NT2/D1 (cell line): ENCODE results near the gene TUSC2.

ENCODE experiments used
- DNase-seq: peaks from one replicate; pipeline ENCODE4 v3.0.0-alpha.2; 2011; ENCODE audit warnings: low read depth, low spot score
- H3K27me3 ChIP-seq: 2 replicates; pipeline ENCODE4 v1.6.0; 2011; ENCODE audit warnings: mild to moderate bottlenecking; ENCODE audit not compliant: insufficient read length, insufficient read depth
- H3K36me3 ChIP-seq: 2 replicates; pipeline ENCODE4 v1.6.1; 2011; ENCODE audit warnings: mild to moderate bottlenecking, low read length, mixed read lengths; ENCODE audit not compliant: insufficient read depth, insufficient read length
- H3K4me1 ChIP-seq: 2 replicates; pipeline ENCODE4 v1.5.1; 2011; ENCODE audit not compliant: insufficient read depth, insufficient read length
- H3K4me3 ChIP-seq: 2 replicates; pipeline ENCODE4 v1.5.1; 2011; ENCODE audit warnings: low read depth; ENCODE audit not compliant: insufficient read length
- H3K9ac ChIP-seq: 2 replicates; pipeline ENCODE4 v1.6.0; 2011; ENCODE audit warnings: low read depth; ENCODE audit not compliant: insufficient read length
- H3K9me3 ChIP-seq: 2 replicates; pipeline ENCODE4 v1.5.1; 2011; ENCODE audit warnings: mild to moderate bottlenecking, low read length; ENCODE audit not compliant: insufficient read depth
- SUZ12 ChIP-seq: IDR thresholded peaks from 2 replicates; pipeline ENCODE4 v1.6.1; 2011; ENCODE audit not compliant: insufficient read length, insufficient read depth; ENCODE audit errors: extremely low read depth
- YY1 ChIP-seq: IDR thresholded peaks from 2 replicates; pipeline ENCODE4 v1.6.1; 2011; ENCODE audit not compliant: insufficient read length, insufficient read depth
- ZNF274 ChIP-seq: IDR thresholded peaks from 2 replicates; pipeline ENCODE4 v1.6.1; 2011; ENCODE audit warnings: mild to moderate bottlenecking, low read depth, low read length

TUSC2 gene

DNA sequence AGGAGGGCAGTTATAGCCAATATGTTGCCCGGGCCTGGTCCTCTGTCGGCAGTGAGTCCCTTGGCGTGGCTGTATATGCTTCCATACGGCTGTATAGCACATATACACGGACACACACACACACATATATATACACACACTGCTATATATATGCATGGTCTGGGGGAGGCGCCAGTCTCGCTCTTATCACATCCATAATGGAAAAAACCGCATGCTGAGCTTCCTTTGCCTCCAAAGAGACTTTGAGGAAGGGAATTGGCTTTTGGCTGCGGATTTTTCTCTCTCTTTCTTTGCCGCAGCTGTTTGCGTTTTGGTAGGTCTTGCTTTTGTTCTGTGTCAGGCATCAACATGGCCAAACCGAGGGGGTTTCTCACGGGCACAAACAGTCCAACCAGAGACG is 42.6 kb upstream of the TUSC2 start:
- no peak for DNase-seq
- Histone ChIP-seq H3K4me1 (peaks cover 26% of the 10 kb centered on the region), H3K9me3 (no peaks in the 10 kb centered on the region), H3K4me3 (no peak overlapping the region), H3K27me3 (peaks cover 2% of the 10 kb centered on the region), H3K9ac (no peak overlapping the region), H3K36me3 (no peaks in the 10 kb centered on the region)
- TF ChIP-seq ZNF274 = no peak
- no peak for TF ChIP-seq YY1
- no peak for TF ChIP-seq SUZ12

DNA sequence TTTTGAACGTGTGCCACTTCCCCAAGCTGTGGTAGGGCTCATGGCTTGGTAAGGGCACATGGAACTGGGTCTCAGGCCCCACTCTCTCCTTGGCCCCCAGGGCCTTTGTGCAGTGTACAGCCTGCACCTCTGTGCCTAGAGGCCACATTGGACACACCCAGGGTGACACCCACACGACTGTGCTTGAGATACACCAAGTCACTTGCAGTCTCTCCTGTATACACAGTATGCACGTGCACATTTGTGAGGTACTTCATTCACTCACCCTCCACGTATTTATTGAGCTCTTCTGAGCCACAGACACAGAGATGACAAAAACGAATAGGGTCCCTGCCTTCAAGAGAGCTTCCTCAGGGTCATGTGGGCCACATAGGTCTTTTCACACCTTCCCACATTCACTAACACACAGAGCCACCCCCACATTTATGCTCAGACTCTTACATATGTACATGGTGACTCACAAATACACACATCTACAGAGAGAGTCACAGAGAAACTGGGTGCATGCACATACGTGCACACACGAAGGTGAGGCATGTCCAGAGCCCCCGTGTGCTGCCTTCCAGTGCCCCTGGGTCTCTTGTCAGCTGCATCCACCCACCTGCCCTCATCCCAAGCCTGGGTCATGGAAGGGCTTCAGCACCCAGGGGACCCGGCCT is 41.1 kb upstream of the TUSC2 start:
- TF ChIP-seq SUZ12 = no peak
- TF ChIP-seq YY1 = no peak

DNA sequence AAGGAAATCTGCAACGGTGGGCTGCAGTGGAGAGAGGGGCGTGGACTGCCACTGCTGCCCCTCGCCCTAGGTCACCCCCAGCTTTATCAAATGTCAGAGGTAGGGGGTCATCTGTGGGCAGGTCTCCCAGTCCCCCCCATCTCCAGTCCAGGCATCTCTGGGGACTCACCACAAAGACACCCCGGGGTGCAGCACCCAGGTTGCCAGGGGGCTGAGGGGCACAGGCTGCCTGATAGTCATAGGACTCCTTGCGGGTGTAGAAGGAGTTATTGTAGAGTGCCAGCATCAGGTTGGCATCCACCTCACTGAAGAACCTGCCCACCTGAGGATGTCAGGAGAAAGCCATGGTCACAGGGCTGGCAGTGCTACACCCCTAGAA is 37.8 kb upstream of the TUSC2 start:
- H3K36me3 ChIP-seq = no peaks in the 10 kb centered on the region
- peaks cover 18% of the 10 kb centered on the region for H3K27me3 ChIP-seq
- H3K9ac ChIP-seq = peak overlapping the region; percentile 79
- no peak for DNase-seq
- H3K9me3 ChIP-seq = no peaks in the 10 kb centered on the region
- no peak overlapping the region for H3K4me3 ChIP-seq
- H3K4me1 ChIP-seq = peaks cover 13% of the 10 kb centered on the region
- TF ChIP-seq ZNF274 = no peak
- no peak for TF ChIP-seq SUZ12
- no peak for TF ChIP-seq YY1

More for the DNA sequence above, 41.1 kb upstream of the TUSC2 start:
- H3K4me3 ChIP-seq = no peak overlapping the region
- H3K36me3 ChIP-seq = no peaks in the 10 kb centered on the region
- no peak for DNase-seq
- peaks cover 26% of the 10 kb centered on the region for H3K4me1 ChIP-seq
- no peaks in the 10 kb centered on the region for H3K9me3 ChIP-seq
- peaks cover 9% of the 10 kb centered on the region for H3K27me3 ChIP-seq
- no peak overlapping the region for H3K9ac ChIP-seq

DNA sequence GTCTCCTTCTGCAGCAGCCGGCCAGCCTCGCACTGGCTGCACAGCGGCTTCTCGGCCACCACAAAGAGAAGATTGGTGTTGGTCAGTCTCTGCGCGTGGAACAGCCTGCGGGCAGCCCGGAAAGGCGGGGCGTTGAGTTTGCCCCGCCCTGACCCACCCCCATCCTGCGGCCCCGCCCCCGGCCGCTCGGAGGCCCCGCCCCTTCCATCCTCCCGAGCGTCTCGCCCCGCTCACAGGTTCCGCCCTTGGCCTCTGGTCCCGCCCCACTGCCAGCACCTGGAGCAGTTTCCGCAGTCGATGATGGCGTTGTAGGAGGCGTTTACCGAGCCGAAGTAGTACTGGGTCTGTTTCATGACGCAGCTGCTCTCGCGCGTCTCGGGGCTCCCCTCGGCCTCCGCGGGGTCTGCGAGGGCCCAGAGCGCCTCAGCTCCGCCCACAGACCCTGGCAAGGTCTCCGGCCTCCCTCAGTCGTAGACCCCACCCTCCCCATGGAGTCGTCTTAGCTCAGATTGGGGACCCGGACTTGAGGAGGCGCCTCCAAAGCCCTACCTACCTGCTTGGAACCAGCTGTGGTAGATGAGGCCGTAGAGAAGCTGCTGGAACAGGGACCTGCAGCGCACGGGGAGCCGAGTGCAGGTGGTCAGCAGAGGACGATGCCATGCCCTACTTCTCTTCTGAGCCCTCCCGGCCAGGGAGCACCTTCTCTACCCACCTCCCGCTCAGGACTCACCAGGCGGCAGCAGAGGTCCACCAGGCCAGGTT is 37.2 kb upstream of the TUSC2 start:
- DNase-seq = peak; percentile 68
- TF ChIP-seq ZNF274 (no peak), SUZ12 (no peak), YY1 (no peak)
- Histone ChIP-seq H3K9me3 (no peaks in the 10 kb centered on the region), H3K4me1 (peaks cover 13% of the 10 kb centered on the region), H3K27me3 (peaks cover 18% of the 10 kb centered on the region), H3K36me3 (no peaks in the 10 kb centered on the region), H3K4me3 (peak overlapping the region; percentile 59), H3K9ac (peak overlapping the region; percentile 79)

DNA sequence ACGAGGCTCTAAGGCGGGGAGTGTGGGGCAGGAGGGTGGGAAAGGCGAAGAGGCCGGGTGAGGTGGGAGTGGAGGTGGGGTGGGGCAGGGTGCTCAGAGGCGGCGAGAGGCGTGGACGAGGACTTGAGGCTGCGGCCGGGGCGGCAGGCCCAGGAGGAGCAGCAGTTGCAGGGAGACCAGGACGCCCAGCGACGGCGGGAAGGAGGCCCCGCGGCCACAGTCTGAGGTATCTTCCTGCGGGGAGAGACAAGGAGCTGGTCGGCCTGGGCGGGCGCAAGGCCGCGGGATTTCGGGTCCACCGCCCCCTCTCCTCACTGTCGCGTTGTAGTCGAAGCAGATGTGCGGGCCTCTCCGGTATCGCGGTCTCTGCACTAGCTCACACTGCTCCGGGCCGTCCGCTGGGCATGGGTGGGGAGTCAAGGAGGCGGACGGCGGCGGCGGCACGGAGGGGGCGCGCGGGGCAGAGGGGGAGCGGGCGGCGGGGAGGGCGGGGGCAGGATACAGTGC is 36.6 kb upstream of the TUSC2 start:
- Histone ChIP-seq H3K4me3 (peak overlapping the region; percentile 59), H3K9me3 (no peaks in the 10 kb centered on the region), H3K27me3 (peaks cover 21% of the 10 kb centered on the region), H3K9ac (peak overlapping the region; percentile 84), H3K4me1 (peaks cover 18% of the 10 kb centered on the region), H3K36me3 (no peaks in the 10 kb centered on the region)
- no peak for DNase-seq
- TF ChIP-seq YY1 (no peak), ZNF274 (no peak), SUZ12 (no peak)

DNA sequence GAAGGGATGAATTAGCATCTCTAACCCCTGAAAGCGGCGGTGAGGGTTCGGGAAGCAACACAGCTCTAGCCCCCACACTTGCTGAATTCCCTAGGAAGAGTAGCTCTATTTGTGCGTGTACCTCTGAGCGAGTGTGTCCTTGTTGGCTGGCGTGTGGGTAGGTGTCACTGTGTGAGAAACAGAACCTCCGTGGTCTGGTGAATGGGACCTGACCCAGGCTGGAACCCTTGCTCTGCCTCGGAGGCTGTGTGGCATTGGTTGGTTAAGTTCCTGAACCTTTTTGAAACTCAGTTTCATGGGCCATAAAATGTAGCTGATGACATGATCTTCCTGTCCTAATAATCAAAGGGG is 31.7 kb upstream of the TUSC2 start:
- peaks cover 41% of the 10 kb centered on the region for H3K36me3 ChIP-seq
- no peak for TF ChIP-seq YY1
- no peak for TF ChIP-seq SUZ12
- TF ChIP-seq ZNF274 = no peak
- H3K4me1 ChIP-seq = peaks cover 31% of the 10 kb centered on the region
- no peaks in the 10 kb centered on the region for H3K9me3 ChIP-seq
- H3K4me3 ChIP-seq = peak overlapping the region; percentile 92
- peaks cover 17% of the 10 kb centered on the region for H3K27me3 ChIP-seq
- H3K9ac ChIP-seq = peak overlapping the region; percentile 76
- no peak for DNase-seq

DNA sequence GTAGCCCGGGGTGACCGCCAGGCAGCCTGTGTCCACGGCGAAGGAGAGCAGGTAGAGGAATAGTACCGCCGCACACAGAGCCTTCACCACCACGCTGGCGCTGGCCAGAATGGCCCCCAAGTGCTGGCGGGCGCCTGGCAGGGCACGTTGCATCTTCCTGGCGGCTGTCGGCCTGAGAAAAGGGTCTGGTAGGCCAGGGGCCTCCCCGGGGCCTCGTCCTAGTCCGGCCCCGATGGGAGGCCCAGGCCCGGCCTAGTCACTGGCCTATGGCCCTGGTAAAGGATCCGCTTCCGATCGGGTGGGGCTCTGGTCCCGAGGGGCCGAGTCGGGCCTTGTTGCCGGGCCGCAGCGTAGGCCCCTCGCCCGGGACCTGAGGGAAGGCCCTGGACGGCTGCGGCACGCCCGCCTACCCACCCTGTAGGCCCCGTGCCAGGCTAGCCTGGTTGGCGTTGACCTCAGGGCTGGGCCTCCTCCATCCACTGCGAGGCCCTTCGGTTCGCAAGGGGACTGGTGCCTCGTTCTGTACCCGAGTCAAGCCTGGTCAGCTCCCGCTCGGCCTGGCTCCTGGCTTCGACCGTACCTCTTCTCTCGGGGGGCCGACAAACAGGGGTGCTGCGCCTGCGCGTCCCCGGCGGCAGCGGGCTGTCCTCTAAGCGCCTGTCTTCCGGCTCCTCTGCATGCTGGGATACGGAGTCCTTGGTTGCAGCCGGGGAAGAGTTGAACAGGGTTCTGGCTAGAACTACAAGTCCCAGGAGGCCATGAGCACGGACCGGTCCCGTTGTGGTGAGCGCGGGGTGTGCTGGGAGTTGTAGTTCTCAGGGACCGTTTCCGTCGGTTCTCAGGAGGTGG is 31.1 kb upstream of the TUSC2 start, which contains the start of gene TMEM115:
Gene TMEM115, minus strand, starts transcription at position 611 of the 849 bp plus-strand sequence. Its CDS starts 458 bp downstream, at position 153.
- peak within 1 kb of the TSS; percentile 92 for H3K4me3 ChIP-seq
- TF ChIP-seq YY1 (no peak), SUZ12 (no peak), ZNF274 (no peak)
- no peaks in the 10 kb centered on the region for H3K9me3 ChIP-seq
- H3K9ac ChIP-seq = peak within 1 kb of the TSS; percentile 98
- H3K4me1 ChIP-seq = peaks cover 25% of the 10 kb centered on the region
- DNase-seq = peak; percentile 98
- H3K36me3 ChIP-seq = peaks cover 47% of the 10 kb centered on the region
- peaks cover 11% of the 10 kb centered on the region for H3K27me3 ChIP-seq
